K562 treated with DMSO at 1 percent for 24 hours (cell line): Measurements from ENCODE around the gene SRSF2. TPM values are rescaled to one million over a fixed set of nuclear protein-coding genes. Genes with fewer than 3 reads are reported as not detected.

ENCODE experiments used
- total RNA-seq: library from RNA; unstranded; fragments of 300-600 nt; gene quantifications from 2 replicates; pipeline ENCODE4 v1.2.3, GENCODE V29; 2022; ENCODE audit warnings: low read depth; ENCODE audit not compliant: insufficient read depth

The SRSF2 gene
- 458 and 511 TPM in 2 replicates for total RNA-seq

GRCh38 chr17:76737082-76737675 lies at the start of gene SRSF2:
SRSF2 (minus strand) TSS chr17:76737331; CDS start chr17:76737160, 171 bp downstream.

GRCh38 chr17:76737676-76738467 lies 741 bp upstream of the SRSF2 start, which contains the start of gene MFSD11:
MFSD11 (plus strand) TSS chr17:76738119; CDS start chr17:76738353, 234 bp downstream.

GRCh38 chr17:76726776-76727718 lies 10.1 kb downstream of the SRSF2 start, which contains the start of gene METTL23:
METTL23 (plus strand) TSS chr17:76726839; CDS start chr17:76729711, 2,872 bp downstream.

GRCh38 chr17:76726231-76726775 lies 10.8 kb downstream of the SRSF2 start, which contains the start of gene JMJD6:
JMJD6 (minus strand) TSS chr17:76726606; CDS start chr17:76726475, 131 bp downstream.

GRCh38 chr17:76710863-76711611 lies 26.1 kb downstream of the SRSF2 start, which contains the start of gene MXRA7:
MXRA7 (minus strand) TSS chr17:76710965; CDS start chr17:76710946, 19 bp downstream.

Other genes with a start within 250 kb of the SRSF2 start
- gene RHBDF2, start 235.9 kb downstream of the SRSF2 start, total RNA-seq, result 0.79 and 1.6 TPM in 2 replicates
- gene CYGB, start 199.6 kb downstream of the SRSF2 start, total RNA-seq, result 0.28 and 0.88 TPM in 2 replicates
- gene PRCD, start 197.3 kb downstream of the SRSF2 start, total RNA-seq, result not detected in 2 replicates
- not detected in 2 replicates for gene ST6GALNAC2, start 151.5 kb downstream of the SRSF2 start, total RNA-seq
- gene ST6GALNAC1, start 93.6 kb downstream of the SRSF2 start, total RNA-seq, result 26.1 and 36.2 TPM in 2 replicates
- 14.4 and 15.0 TPM in 2 replicates for gene MXRA7, start 26.4 kb downstream of the SRSF2 start, total RNA-seq
- gene JMJD6, start 10.7 kb downstream of the SRSF2 start, total RNA-seq, result 47.3 and 50.5 TPM in 2 replicates
- gene METTL23, start 10.5 kb downstream of the SRSF2 start, total RNA-seq, result 76.9 and 81.6 TPM in 2 replicates
- gene MFSD11, start 788 bp upstream of the SRSF2 start, total RNA-seq, result 26.6 and 34.6 TPM in 2 replicates
- gene MGAT5B, start 131.1 kb upstream of the SRSF2 start, total RNA-seq, result not detected in 2 replicates